ENCODE data around the gene LIFR. TPM values are rescaled to one million over a fixed set of nuclear protein-coding genes. Genes with fewer than 3 reads are reported as not detected.

Gene LIFR
- total RNA-seq, 1 experiment from 2014 or later, result 7.8 TPM

- no peak overlapping the region for H3K4me2 ChIP-seq (ENCODE audit: insufficient read depth, insufficient read length, low read length)
- H2BK15ac ChIP-seq (ENCODE audit: low read depth, low read length), result no peak overlapping the region
- H3K79me2 ChIP-seq (ENCODE audit: insufficient read depth, low read length), result no peaks in the 10 kb centered on the region
- H2BK12ac ChIP-seq (ENCODE audit: insufficient read length, low read depth, low read length), result no peak overlapping the region
- H2BK5ac ChIP-seq (ENCODE audit: insufficient read length, low read length), result no peak overlapping the region
- no peak overlapping the region for H3K4ac ChIP-seq (ENCODE audit: low read depth, low read length)
- H3K18ac ChIP-seq (ENCODE audit: insufficient read length, low read depth, low read length), result no peak overlapping the region
- TF ChIP-seq, protein P1, sequence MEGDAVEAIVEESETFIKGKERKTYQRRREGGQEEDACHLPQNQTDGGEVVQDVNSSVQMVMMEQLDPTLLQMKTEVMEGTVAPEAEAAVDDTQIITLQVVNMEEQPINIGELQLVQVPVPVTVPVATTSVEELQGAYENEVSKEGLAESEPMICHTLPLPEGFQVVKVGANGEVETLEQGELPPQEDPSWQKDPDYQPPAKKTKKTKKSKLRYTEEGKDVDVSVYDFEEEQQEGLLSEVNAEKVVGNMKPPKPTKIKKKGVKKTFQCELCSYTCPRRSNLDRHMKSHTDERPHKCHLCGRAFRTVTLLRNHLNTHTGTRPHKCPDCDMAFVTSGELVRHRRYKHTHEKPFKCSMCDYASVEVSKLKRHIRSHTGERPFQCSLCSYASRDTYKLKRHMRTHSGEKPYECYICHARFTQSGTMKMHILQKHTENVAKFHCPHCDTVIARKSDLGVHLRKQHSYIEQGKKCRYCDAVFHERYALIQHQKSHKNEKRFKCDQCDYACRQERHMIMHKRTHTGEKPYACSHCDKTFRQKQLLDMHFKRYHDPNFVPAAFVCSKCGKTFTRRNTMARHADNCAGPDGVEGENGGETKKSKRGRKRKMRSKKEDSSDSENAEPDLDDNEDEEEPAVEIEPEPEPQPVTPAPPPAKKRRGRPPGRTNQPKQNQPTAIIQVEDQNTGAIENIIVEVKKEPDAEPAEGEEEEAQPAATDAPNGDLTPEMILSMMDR (conservative IDR thresholded peaks at IDR 0.05), result no peak
- no peaks in the 10 kb centered on the region; a peak in 1 of 5 replicates for H3K9me3 Mint-ChIP-seq
- H4K8ac ChIP-seq (replicated peaks; ENCODE audit: insufficient read length, low read depth, low read length), result no peak overlapping the region
- no peaks in the 10 kb centered on the region for H3K23me2 ChIP-seq (ENCODE audit: insufficient read length, low read depth, low read length, poor library complexity, severe bottlenecking)
- H3K4me3 Mint-ChIP-seq, result no peak overlapping the region
- H3K36me3 Mint-ChIP-seq (ENCODE audit: insufficient read depth in 1 of 3, low read depth in 3 of 3), result no peaks in the 10 kb centered on the region
- H2AFZ ChIP-seq (ENCODE audit: low read length), result no peak overlapping the region
- H3T11ph ChIP-seq (ENCODE audit: low read length), result no peak overlapping the region
- H3K9ac ChIP-seq (ENCODE audit: extremely low read depth, insufficient read length, low read length), result no peak overlapping the region
- no peak for DNase-seq
- no peak overlapping the region for H3K14ac ChIP-seq (ENCODE audit: insufficient read depth, low read length)
- H3K4me1 ChIP-seq (ENCODE audit: insufficient read depth, low read length), result peaks cover 3% of the 10 kb centered on the region; the same call in 1 of the 2 replicates
- H3K4me1 Mint-ChIP-seq, result peaks cover 3 to 9% of the 10 kb centered on the region in 2 experiments
- no peak overlapping the region for H2BK120ac ChIP-seq (ENCODE audit: low read depth, low read length, poor library complexity, severe bottlenecking)
- no peaks in the 10 kb centered on the region for H3K27me3 Mint-ChIP-seq (ENCODE audit: low read depth)
- H3K23ac ChIP-seq (ENCODE audit: insufficient read length, low read depth, low read length), result no peak overlapping the region
- H3K56ac ChIP-seq (ENCODE audit: insufficient read length, low read depth, low read length), result no peak overlapping the region
- H2BK20ac ChIP-seq (ENCODE audit: low read depth, low read length, poor library complexity, severe bottlenecking), result no peak overlapping the region
- H2AK5ac ChIP-seq (ENCODE audit: insufficient read length, low read length), result no peak overlapping the region
- WGBS (ENCODE audit: extremely low coverage, insufficient read length, low lambda C conversion rate), result no CpG with 5 or more reads among the region's 7 CpGs
- no peaks in the 10 kb centered on the region for H3K27me3 ChIP-seq (ENCODE audit: insufficient read depth, low read length)
- no peak overlapping the region for H4K5ac ChIP-seq (ENCODE audit: insufficient read length, low read depth, low read length)
- H3K79me1 ChIP-seq (ENCODE audit: insufficient read depth, low read depth, low read length, poor library complexity, severe bottlenecking), result no peaks in the 10 kb centered on the region
- no peaks in the 10 kb centered on the region for H4K20me1 ChIP-seq (ENCODE audit: control insufficient read depth, insufficient read depth, insufficient read length)
- no peak overlapping the region for H3K27ac Mint-ChIP-seq
- H4K91ac ChIP-seq (ENCODE audit: insufficient read length, low read depth, low read length), result no peak overlapping the region
- H3K9me3 ChIP-seq (ENCODE audit: control insufficient read depth, low read depth, low read length), result no peaks in the 10 kb centered on the region
- no peak overlapping the region for H3K27ac ChIP-seq (ENCODE audit: insufficient read length, low read depth, low read length)
Observed at GRCh38 chr5:38593959-38594358, 37.5 kb upstream of the LIFR start.

Measured in H9 (cell line).